Ishikawa (cell line): ENCODE data around the gene CNIH1.

Source experiments
- CEBPB ChIP-seq: IDR thresholded peaks from 2 replicates; pipeline ENCODE4 v1.6.1; 2012
- EP300 ChIP-seq: IDR thresholded peaks from 2 replicates; pipeline ENCODE4 v1.6.1; 2012; ENCODE audit warnings: borderline replicate concordance
- RAD21 ChIP-seq: IDR thresholded peaks from 2 replicates; pipeline ENCODE4 v1.6.1; 2012; ENCODE audit warnings: low read depth
- TEAD4 ChIP-seq: IDR thresholded peaks from 2 replicates; pipeline ENCODE4 v1.6.1; 2012
- YY1 ChIP-seq: IDR thresholded peaks from 2 replicates; pipeline ENCODE4 v1.6.1; 2012; ENCODE audit warnings: low read depth
- TF ChIP-seq, protein P1 (sequence below): IDR thresholded peaks from 2 replicates; pipeline ENCODE4 v1.6.1; 2012

DNA sequence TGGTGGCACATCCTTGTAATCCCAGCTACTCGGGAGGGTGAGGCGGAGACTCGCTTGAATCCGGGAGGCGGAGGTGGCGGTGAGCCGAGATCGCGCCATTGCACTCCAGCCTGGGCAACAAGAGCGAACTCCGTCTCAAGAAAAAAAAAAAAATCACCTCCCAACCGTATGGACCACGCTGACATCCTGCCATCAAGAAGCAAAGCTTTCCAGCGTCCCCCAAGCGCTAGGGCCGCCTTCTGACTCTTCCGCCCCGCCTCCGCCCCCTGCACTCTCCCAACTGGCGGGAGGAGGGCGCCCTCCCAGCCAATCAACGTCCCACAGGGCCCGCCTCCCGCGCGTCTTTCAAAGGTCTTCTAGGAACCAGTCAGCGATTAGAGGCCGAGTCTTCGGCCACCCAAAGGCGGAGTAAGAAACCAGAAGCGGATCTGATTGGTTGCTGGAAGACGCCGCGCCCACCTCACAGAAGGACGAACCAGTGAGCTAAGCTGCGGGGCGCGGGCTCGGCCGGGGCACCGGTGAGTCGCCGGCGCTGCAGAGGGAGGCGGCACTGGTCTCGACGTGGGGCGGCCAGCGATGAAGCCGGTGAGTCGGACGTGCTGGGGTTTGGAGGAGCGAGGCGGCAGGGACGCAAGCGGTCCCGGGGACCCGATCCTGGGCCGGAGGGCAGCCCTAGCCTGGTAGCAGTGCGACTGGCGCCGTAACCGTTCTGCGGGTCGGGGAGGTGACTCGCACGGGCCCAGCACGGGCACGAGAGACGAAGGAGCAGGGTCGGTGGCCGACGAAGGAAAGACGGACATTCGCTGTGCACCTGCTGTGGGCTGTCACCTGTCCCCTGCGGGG lies 44.5 kb downstream of the CNIH1 start, which contains the start of gene CDKN3:
- TF ChIP-seq TEAD4 (no peak), EP300 (no peak), YY1 (peak; percentile 18; the same call in 1 of the 2 replicates), CEBPB (no peak), RAD21 (no peak)
- TF ChIP-seq, protein P1, sequence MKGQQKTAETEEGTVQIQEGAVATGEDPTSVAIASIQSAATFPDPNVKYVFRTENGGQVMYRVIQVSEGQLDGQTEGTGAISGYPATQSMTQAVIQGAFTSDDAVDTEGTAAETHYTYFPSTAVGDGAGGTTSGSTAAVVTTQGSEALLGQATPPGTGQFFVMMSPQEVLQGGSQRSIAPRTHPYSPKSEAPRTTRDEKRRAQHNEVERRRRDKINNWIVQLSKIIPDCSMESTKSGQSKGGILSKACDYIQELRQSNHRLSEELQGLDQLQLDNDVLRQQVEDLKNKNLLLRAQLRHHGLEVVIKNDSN = no peak
